ENCODE results near the gene ZFYVE16. TPM values are rescaled to one million over a fixed set of nuclear protein-coding genes. Genes with fewer than 3 reads are reported as not detected.

The ZFYVE16 gene
- 52.6 to 67.7 TPM (median 56.3 TPM) in 3 replicates for total RNA-seq
- long read RNA-seq, full-length matches to known transcripts, result 29 of 41 reads
- long read RNA-seq, partial matches to known transcripts, result 3 of 41 reads
- long read RNA-seq, other reads (novel, unspliced or antisense), result 9 of 41 reads

DNA sequence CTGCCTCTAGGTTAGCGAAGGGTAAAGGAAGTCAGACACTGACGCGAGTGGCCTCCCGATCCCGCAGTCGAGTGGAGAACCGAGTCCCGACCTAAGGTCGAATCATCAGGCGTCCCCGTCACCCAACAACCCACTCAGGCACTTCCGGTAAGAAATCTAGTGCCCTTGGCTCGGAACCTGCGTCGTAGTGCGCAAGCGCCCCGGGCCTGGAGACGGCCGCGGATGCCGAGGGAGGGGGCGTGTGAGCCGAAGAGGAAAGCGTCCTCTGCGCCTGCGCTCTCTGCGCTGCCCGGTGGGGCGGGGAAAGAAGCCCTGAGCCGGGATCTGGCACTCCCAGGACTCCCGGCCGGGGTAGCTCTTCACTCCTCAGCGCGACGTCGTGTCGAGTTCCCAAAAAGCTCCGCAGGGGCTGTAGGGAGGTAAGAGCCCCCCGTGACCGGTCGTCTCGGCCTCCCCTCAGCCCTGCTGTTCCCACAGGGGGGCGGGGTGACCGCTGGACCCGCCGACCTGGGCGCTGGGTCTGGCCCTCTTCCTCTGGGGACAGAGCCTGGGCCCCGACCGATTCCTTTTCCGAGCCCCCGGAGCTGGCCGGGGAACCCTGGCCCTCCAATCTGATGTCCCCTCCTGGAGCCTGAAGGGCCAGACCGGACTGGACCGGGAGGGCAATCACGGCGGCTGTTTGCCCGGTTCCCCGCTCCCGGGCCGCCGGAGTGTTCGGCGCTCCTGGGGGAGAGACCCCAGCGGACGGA is at the start of gene ZFYVE16:
Gene ZFYVE16 (plus strand): TSS at position 330 of the 749 bp plus-strand sequence. CDS start 26,084 bp downstream, outside the sequence.
- Mint-ChIP-seq H3K27me3 (ENCODE audit: low read depth) (no peaks in the 10 kb centered on the region), H3K27ac (ENCODE audit: unreplicated experiment) (peak within 1 kb of the TSS; percentile 99), H3K36me3 (ENCODE audit: low read depth) (peaks cover 2% of the 10 kb centered on the region), H3K9me3 (ENCODE audit: low read depth) (no peaks in the 10 kb centered on the region), H3K4me3 (ENCODE audit: unreplicated experiment) (peak within 1 kb of the TSS; percentile 84), H3K4me1 (ENCODE audit: low read depth) (peaks cover 33% of the 10 kb centered on the region)
- TF ChIP-seq, protein P1, sequence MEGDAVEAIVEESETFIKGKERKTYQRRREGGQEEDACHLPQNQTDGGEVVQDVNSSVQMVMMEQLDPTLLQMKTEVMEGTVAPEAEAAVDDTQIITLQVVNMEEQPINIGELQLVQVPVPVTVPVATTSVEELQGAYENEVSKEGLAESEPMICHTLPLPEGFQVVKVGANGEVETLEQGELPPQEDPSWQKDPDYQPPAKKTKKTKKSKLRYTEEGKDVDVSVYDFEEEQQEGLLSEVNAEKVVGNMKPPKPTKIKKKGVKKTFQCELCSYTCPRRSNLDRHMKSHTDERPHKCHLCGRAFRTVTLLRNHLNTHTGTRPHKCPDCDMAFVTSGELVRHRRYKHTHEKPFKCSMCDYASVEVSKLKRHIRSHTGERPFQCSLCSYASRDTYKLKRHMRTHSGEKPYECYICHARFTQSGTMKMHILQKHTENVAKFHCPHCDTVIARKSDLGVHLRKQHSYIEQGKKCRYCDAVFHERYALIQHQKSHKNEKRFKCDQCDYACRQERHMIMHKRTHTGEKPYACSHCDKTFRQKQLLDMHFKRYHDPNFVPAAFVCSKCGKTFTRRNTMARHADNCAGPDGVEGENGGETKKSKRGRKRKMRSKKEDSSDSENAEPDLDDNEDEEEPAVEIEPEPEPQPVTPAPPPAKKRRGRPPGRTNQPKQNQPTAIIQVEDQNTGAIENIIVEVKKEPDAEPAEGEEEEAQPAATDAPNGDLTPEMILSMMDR (IDR thresholded peaks at IDR 0.05), result peak; percentile 71
- peak; percentile 98 for DNase-seq (ENCODE audit: low spot score)

DNA sequence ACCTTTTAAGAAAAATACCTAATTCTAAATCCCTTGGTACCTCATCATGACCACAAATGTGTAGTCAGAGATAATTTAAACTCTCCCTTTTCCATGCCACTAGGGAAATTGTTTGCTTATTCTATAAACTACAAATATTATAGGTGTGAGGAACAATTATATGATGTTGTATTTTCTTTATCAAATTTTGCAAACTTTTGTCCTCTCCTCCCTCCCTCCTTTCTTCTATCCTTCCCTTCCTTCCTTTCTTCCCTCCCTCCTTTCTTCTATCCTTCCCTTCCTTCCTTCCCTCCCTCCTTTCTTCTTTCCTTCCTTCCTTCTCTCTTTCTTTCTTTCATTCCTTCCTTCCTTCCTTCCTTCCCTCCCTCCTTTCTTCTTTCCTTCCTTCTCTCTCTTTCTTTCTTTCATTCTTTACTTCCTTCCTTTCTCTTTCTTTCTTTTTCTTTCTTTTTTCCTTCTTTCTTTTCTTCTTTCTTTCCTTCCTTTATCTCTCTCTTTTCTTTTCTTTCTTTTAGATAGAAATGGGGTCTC is 46.9 kb upstream of the ZFYVE16 start:
- TF ChIP-seq, protein P1 (IDR thresholded peaks at IDR 0.05), result no peak
- Mint-ChIP-seq H3K4me1 (ENCODE audit: low read depth) (no peaks in the 10 kb centered on the region), H3K27me3 (ENCODE audit: low read depth) (no peaks in the 10 kb centered on the region), H3K4me3 (ENCODE audit: unreplicated experiment) (no peak overlapping the region), H3K27ac (ENCODE audit: unreplicated experiment) (no peak overlapping the region), H3K9me3 (ENCODE audit: low read depth) (peaks cover 4% of the 10 kb centered on the region), H3K36me3 (ENCODE audit: low read depth) (no peaks in the 10 kb centered on the region)
- DNase-seq (ENCODE audit: low spot score), result no peak

DNA sequence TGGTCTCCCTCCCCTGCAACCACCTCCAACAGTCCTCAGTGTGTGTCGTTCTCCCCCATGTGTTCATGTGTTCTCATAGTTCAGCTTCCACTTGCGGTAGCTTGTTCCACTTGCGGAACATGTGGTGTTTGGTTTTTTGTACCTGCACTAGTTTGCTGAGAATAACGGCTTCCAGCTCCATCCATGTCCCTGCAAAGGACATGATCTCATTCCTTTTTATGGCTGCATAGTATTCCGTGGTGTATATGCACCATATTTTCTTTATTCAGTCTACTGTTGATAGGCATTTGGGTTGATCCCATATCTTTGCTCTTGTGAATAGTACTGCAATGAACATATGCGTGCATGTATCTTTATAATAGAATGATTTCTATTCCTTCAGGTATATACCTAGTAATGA is 43.0 kb upstream of the ZFYVE16 start:
- no peak overlapping the region for H3K4me3 Mint-ChIP-seq (ENCODE audit: unreplicated experiment)
- no peak overlapping the region for H3K27ac Mint-ChIP-seq (ENCODE audit: unreplicated experiment)
- H3K36me3 Mint-ChIP-seq (ENCODE audit: low read depth), result no peaks in the 10 kb centered on the region
- peaks cover 4% of the 10 kb centered on the region for H3K9me3 Mint-ChIP-seq (ENCODE audit: low read depth)
- H3K27me3 Mint-ChIP-seq (ENCODE audit: low read depth), result no peaks in the 10 kb centered on the region
- no peak for DNase-seq (ENCODE audit: low spot score)
- TF ChIP-seq, protein P1 (IDR thresholded peaks at IDR 0.05), result no peak
- no peaks in the 10 kb centered on the region for H3K4me1 Mint-ChIP-seq (ENCODE audit: low read depth)

DNA sequence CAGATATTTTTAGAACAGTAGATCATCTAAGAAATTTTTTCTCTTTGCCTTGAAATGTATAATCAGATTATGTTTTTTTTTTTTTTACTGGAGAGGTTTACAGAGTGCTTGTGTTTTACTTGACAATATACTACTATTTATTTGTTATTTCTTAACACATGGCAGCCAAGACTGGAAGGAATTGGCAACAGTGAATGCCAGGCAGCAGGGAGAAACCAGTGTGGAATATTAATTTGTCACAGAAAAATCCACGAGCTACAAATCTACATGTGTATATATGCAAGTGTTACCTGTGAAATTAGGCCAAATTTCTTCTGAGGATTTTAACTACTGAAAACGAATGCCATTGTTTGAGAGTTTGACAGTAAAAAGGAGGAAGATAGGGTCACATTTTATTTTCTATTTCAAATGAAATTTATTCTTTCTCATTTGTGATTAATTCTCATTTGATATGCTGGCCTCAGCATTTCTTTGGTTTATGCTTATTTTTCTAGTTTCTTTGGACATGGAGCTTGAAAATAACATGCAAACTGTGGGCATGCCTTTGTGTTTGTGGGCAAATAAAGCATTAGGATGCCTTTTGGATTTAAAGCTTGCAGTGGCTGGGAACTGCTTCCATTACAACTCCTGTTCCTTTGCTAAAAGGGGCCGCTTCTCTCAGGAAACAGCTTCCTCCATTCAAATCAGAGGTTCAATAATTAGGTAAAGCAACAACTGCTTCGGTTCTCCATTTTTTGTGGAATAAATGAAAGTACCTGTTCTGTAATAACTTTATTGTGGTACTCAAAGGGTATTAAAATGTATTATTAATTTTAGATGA is 39.0 kb upstream of the ZFYVE16 start:
- peaks cover 2% of the 10 kb centered on the region for H3K36me3 Mint-ChIP-seq (ENCODE audit: low read depth)
- H3K27me3 Mint-ChIP-seq (ENCODE audit: low read depth), result peaks cover 7% of the 10 kb centered on the region
- peaks cover 5% of the 10 kb centered on the region for H3K9me3 Mint-ChIP-seq (ENCODE audit: low read depth)
- no peaks in the 10 kb centered on the region for H3K4me1 Mint-ChIP-seq (ENCODE audit: low read depth)
- H3K4me3 Mint-ChIP-seq (ENCODE audit: unreplicated experiment), result no peak overlapping the region
- TF ChIP-seq, protein P1 (IDR thresholded peaks at IDR 0.05), result no peak
- no peak overlapping the region for H3K27ac Mint-ChIP-seq (ENCODE audit: unreplicated experiment)
- no peak for DNase-seq (ENCODE audit: low spot score)

DNA sequence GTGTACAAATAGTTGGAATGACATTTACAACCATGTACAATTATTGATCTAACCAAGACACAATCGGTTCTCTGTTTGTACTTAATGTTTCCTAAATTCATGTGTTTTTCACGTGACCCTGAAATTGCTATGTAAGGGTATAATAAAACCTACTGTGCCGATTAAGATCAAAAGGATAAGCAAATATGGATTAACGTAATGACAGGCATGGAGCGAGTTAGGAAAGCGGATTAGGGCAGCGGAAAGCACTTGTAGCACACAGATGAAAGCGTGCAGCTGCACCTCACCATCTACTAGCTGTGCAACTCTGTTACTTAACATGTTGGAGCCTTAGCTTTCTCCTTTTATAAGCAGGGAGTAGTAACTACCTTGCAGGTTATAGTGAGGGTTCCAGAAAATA is 38.3 kb upstream of the ZFYVE16 start:
- TF ChIP-seq, protein P1 (IDR thresholded peaks at IDR 0.05), result no peak
- peaks cover 7% of the 10 kb centered on the region for H3K27me3 Mint-ChIP-seq (ENCODE audit: low read depth)
- no peaks in the 10 kb centered on the region for H3K4me1 Mint-ChIP-seq (ENCODE audit: low read depth)
- H3K27ac Mint-ChIP-seq (ENCODE audit: unreplicated experiment), result no peak overlapping the region
- H3K9me3 Mint-ChIP-seq (ENCODE audit: low read depth), result peaks cover 5% of the 10 kb centered on the region
- H3K4me3 Mint-ChIP-seq (ENCODE audit: unreplicated experiment), result no peak overlapping the region
- peaks cover 2% of the 10 kb centered on the region for H3K36me3 Mint-ChIP-seq (ENCODE audit: low read depth)
- no peak for DNase-seq (ENCODE audit: low spot score)

Data from chondrocyte (in vitro differentiated cells).